IMR-90 (cell line): Measurements from ENCODE around the gene INO80. TPM values are rescaled to one million over a fixed set of nuclear protein-coding genes. Genes with fewer than 3 reads are reported as not detected.

Experiments
- ATAC-seq: fragments of 200-7000 bp; cut with Tn5 transposase; 2 replicates; pipeline ENCODE4 v1.9.1; 2020; ENCODE audit warnings: low read depth, mild to moderate bottlenecking, moderate library complexity
- BruUV-seq: library from RNA; stranded (reverse); fragments of 400-500 nt; replicated peaks from 2 replicates; lab custom pipeline; 2021; lab: Mats Ljungman, UMichigan
- CTCF ChIA-PET: fragments of 300-600 bp; formaldehyde crosslinking; extraction: SDS; loops from one replicate; lab custom pipeline; 2021; ENCODE audit warnings: antibody characterized with exemption; lab: Yijun Ruan, JAX
- POLR2A ChIA-PET: fragments of 300-600 bp; sonication (Branson Sonifier 250); formaldehyde crosslinking; loops from one replicate; lab custom pipeline; 2022; ENCODE audit warnings: antibody characterized with exemption; ENCODE audit not compliant: unreplicated experiment; lab: Charles Lee
- DNase-seq: peaks from one replicate; pipeline ENCODE4 v3.0.0; 2013
- H2AFZ ChIP-seq: replicated peaks from 2 replicates; pipeline ENCODE3; 2013; ENCODE audit warnings: low read length, mild to moderate bottlenecking; ENCODE audit not compliant: poor library complexity
- H2AK5ac ChIP-seq: 2 replicates; pipeline ENCODE4 v1.6.1; 2013; ENCODE audit warnings: low read depth, low read length, inconsistent platforms
- H2AK9ac ChIP-seq: replicated peaks from 2 replicates; pipeline ENCODE3; 2013; ENCODE audit warnings: mild to moderate bottlenecking, low read depth, low read length, moderate library complexity; ENCODE audit not compliant: poor library complexity
- H2BK120ac ChIP-seq: 2 replicates; pipeline ENCODE4 v1.6.1; 2013; ENCODE audit warnings: low read depth, low read length, inconsistent platforms
- H2BK15ac ChIP-seq: 3 replicates; pipeline ENCODE4 v1.6.1; 2013; ENCODE audit warnings: low read depth, low read length, inconsistent platforms
- H2BK20ac ChIP-seq: 2 replicates; pipeline ENCODE4 v1.6.1; 2013; ENCODE audit warnings: low read depth, mild to moderate bottlenecking, inconsistent platforms, low read length, moderate library complexity
- H2BK5ac ChIP-seq: 2 replicates; pipeline ENCODE4 v1.6.1; 2013; ENCODE audit warnings: mild to moderate bottlenecking, low read depth, low read length, inconsistent platforms; ENCODE audit not compliant: poor library complexity, severe bottlenecking
- H3K14ac ChIP-seq: replicated peaks from 2 replicates; pipeline ENCODE4 v1.6.1; 2013; ENCODE audit warnings: low read depth, low read length, inconsistent platforms
- H3K18ac ChIP-seq: 2 replicates; pipeline ENCODE4 v1.6.1; 2013; ENCODE audit warnings: low read depth, low read length, control low read depth
- H3K23ac ChIP-seq: 2 replicates; pipeline ENCODE4 v1.6.1; 2013; ENCODE audit warnings: low read depth, low read length, inconsistent platforms
- H3K27ac ChIP-seq: 2 replicates; pipeline ENCODE4 v1.5.1; 2013; ENCODE audit warnings: mild to moderate bottlenecking, control low read depth, low read length; ENCODE audit not compliant: insufficient read depth
- H3K27me3 ChIP-seq: 2 replicates; pipeline ENCODE4 v1.6.1; 2013; ENCODE audit warnings: low read length; ENCODE audit not compliant: control insufficient read depth, insufficient read depth
- H3K36me3 ChIP-seq: 2 replicates; pipeline ENCODE4 v1.6.1; 2013; ENCODE audit warnings: low read length, mixed read lengths; ENCODE audit not compliant: control insufficient read depth, insufficient read depth
- H3K4ac ChIP-seq: 2 replicates; pipeline ENCODE4 v1.6.1; 2013; ENCODE audit warnings: low read depth, low read length, inconsistent platforms
- H3K4me1 ChIP-seq: 2 replicates; pipeline ENCODE4 v1.6.1; 2013; ENCODE audit warnings: low read length, mixed read lengths; ENCODE audit not compliant: control insufficient read depth, insufficient read depth
- H3K4me2 ChIP-seq: 2 replicates; pipeline ENCODE4 v1.6.1; 2013; ENCODE audit warnings: low read depth, mild to moderate bottlenecking, control low read depth, low read length, moderate library complexity
- H3K4me3 ChIP-seq: 2 replicates; pipeline ENCODE4 v1.5.1; 2013; ENCODE audit warnings: low read depth, mild to moderate bottlenecking, control low read depth, low read length, moderate library complexity; ENCODE audit not compliant: insufficient read depth
- H3K56ac ChIP-seq: 2 replicates; pipeline ENCODE4 v1.6.1; 2013; ENCODE audit warnings: low read length, inconsistent platforms; ENCODE audit not compliant: insufficient read depth; ENCODE audit errors: extremely low read depth
- H3K79me1 ChIP-seq, 2 experiments: 2 replicates each; pipeline ENCODE4 v1.6.1; 2013; ENCODE audit warnings: low read length in 2 of 2, inconsistent platforms in 1 of 2, low read depth in 1 of 2
- H3K9ac ChIP-seq: 2 replicates; pipeline ENCODE4 v1.6.1; 2013; ENCODE audit warnings: low read depth, low read length, control low read depth
- H3K9me1 ChIP-seq: 2 replicates; pipeline ENCODE4 v1.6.1; 2013; ENCODE audit warnings: low read length, inconsistent platforms; ENCODE audit not compliant: insufficient read depth
- H3K9me3 ChIP-seq: 2 replicates; pipeline ENCODE4 v1.6.1; 2013; ENCODE audit warnings: low read length; ENCODE audit not compliant: control insufficient read depth, insufficient read depth
- H4K20me1 ChIP-seq: 2 replicates; pipeline ENCODE4 v1.6.1; 2013; ENCODE audit warnings: low read length, inconsistent platforms; ENCODE audit not compliant: insufficient read depth
- H4K5ac ChIP-seq: 2 replicates; pipeline ENCODE4 v1.6.1; 2013; ENCODE audit warnings: mild to moderate bottlenecking, low read depth, low read length, control low read depth
- H4K8ac ChIP-seq, 2 experiments: 2 replicates each; pipeline ENCODE4 v1.6.1; 2013; ENCODE audit warnings: low read depth in 2 of 2, low read length in 2 of 2, control low read depth in 1 of 2, inconsistent platforms in 1 of 2
- H4K91ac ChIP-seq: 2 replicates; pipeline ENCODE4 v1.6.1; 2013; ENCODE audit warnings: low read depth, low read length, inconsistent platforms; ENCODE audit not compliant: insufficient read depth
- CEBPB ChIP-seq: IDR thresholded peaks from 2 replicates; pipeline ENCODE4 v1.6.1; 2012; ENCODE audit warnings: low read depth, low read length, improper control_type of control experiment
- CHD1 ChIP-seq: IDR thresholded peaks from 2 replicates; pipeline ENCODE4 v1.6.1; 2012; ENCODE audit warnings: low read depth, low read length, improper control_type of control experiment
- FOS ChIP-seq: fragments of 150-350 bp; IDR thresholded peaks from 2 replicates; pipeline ENCODE4 v1.6.1; 2016; ENCODE audit warnings: low read depth, low read length
- MAZ ChIP-seq: IDR thresholded peaks from 2 replicates; pipeline ENCODE4 v1.6.1; 2012; ENCODE audit warnings: low read depth, mild to moderate bottlenecking, low read length, improper control_type of control experiment, moderate library complexity, borderline replicate concordance
- MXI1 ChIP-seq: IDR thresholded peaks from 2 replicates; pipeline ENCODE4 v1.6.1; 2012; ENCODE audit warnings: low read depth, mild to moderate bottlenecking, low read length, moderate library complexity, borderline replicate concordance
- NFE2L2 ChIP-seq: fragments of 150-350 bp; IDR thresholded peaks from 2 replicates; pipeline ENCODE4 v1.6.1; 2016; ENCODE audit warnings: low read depth, mild to moderate bottlenecking, low read length
- POLR2A ChIP-seq: IDR thresholded peaks from 2 replicates; pipeline ENCODE4 v1.6.1; 2012; ENCODE audit warnings: mild to moderate bottlenecking, low read depth, low read length
- RAD21 ChIP-seq: IDR thresholded peaks from 2 replicates; pipeline ENCODE4 v1.6.1; 2012; ENCODE audit warnings: low read length, improper control_type of control experiment
- RFX5 ChIP-seq: IDR thresholded peaks from 2 replicates; pipeline ENCODE4 v1.8.0; 2012; ENCODE audit warnings: low read depth, mild to moderate bottlenecking, low read length, moderate library complexity
- SMC3 ChIP-seq: fragments of 150-350 bp; IDR thresholded peaks from 2 replicates; pipeline ENCODE4 v1.6.1; 2016; ENCODE audit warnings: low read depth, mild to moderate bottlenecking, antibody characterized with exemption, low read length, moderate library complexity
- WGBS, 2 experiments: methylation state at CpG; one replicate each; pipeline versions ENCODE4 v1.1.5 to v1.1.7; 2013; ENCODE audit warnings: missing lambda C conversion rate in 2 of 2; ENCODE audit not compliant: insufficient read length in 1 of 2; ENCODE audit errors: extremely low coverage in 2 of 2; 5-methylcytosine and 5-hydroxymethylcytosine counted together
- dilution Hi-C: fragments of 300-500 bp; cut with HindIII; formaldehyde crosslinking; loops from one replicate; pipeline ENCODE4 v1.14.3; 2018; ENCODE audit warnings: low sequenced_read_pairs; ENCODE audit not compliant: unreplicated experiment
- in situ Hi-C: fragments of 300-500 bp; cut with MboI; formaldehyde crosslinking; loops from 3 replicates; pipeline ENCODE4 v1.14.3; 2019; ENCODE audit warnings: low sequenced_read_pairs, inconsistent platforms, mixed read lengths
- intact Hi-C: fragments of 100-400 bp; cut with micrococcal nuclease; formaldehyde crosslinking; loops from 2 replicates; pipeline ENCODE4 v1.10.0; 2022
- polyA plus RNA-seq, 3 experiments: library from polyadenylated mRNA; depleted of rRNA; stranded (reverse); fragments of >200 nt; gene quantifications; 2 replicates each; pipeline ENCODE4 v1.2.3, GENCODE V29; 2012; ENCODE audit warnings: low replicate concordance in 1 of 3
- total RNA-seq: library from RNA; depleted of rRNA; stranded (reverse); fragments of >200 nt; gene quantifications from 2 replicates; pipeline ENCODE4 v1.2.3, GENCODE V29; 2012
- TF ChIP-seq, protein P1 (sequence below): fragments of 150-350 bp; IDR thresholded peaks from 2 replicates; pipeline ENCODE4 v1.6.1; 2017; ENCODE audit warnings: mild to moderate bottlenecking, antibody characterized with exemption, low read length, low read depth

INO80 gene
- total and polyA plus RNA-seq, 2 of the 4 experiments (the other 2 are of a cell fraction), result 6.0 to 13.3 TPM

DNA sequence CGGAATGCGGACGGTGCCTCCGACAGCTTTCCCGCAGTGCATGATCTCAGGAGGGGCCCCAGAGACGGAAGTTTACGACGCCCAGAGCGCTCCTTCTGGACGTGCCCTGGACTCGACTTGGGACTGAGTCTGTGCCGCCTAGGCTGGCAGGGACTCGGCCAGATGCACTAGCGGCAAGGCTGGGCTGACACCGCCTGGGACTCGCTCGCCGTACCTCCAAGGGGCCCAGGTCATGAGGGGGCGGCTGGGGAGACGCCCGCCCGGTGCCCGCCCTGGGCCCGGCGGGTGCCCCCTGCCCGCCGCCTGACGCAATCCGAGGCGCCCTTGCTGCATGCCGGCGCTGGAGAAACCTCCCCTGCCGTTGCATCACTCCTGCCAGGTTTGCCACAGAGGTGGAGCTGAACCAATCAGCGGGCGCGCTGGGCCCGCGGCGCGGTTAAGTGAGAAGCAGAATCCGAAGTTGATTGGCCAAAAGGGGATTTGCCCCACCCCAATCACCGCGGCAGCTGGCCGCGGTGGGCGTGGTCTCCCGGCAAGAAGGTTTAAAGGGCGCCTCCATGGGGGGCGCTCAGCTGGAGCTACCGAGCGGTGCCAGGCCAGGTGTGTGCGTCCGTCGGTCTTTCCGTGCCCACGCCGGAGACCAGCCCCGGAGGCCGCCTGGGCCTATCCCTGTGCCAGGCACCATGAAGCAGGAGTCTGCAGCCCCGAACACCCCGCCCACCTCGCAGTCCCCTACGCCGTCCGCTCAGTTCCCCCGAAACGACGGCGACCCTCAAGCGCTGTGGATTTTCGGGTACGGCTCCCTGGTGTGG is 163.0 kb downstream of the INO80 start, which contains the start of gene CHAC1:
TSS of gene CHAC1 (plus strand) at position 571 of the 812 bp plus-strand sequence. CDS start at position 684, 113 bp downstream.
- ChIA-PET POLR2A (interaction anchor here (0.6 to 1.4 kb wide), 7 partner anchors 11 to 378 kb away, joined by 3 to 6 read pairs (median 4); no protein-coding TSS in a partner anchor), CTCF (interaction anchor here (2.7 to 4.6 kb wide), 2 partner anchors 11 to 65 kb away, joined by 11 to 23 read pairs; no protein-coding TSS in a partner anchor)
- H3K9ac ChIP-seq, result peak within 1 kb of the TSS; percentile 84
- H3K4me2 ChIP-seq, result peak within 1 kb of the TSS; percentile 85
- TF ChIP-seq, protein P1, sequence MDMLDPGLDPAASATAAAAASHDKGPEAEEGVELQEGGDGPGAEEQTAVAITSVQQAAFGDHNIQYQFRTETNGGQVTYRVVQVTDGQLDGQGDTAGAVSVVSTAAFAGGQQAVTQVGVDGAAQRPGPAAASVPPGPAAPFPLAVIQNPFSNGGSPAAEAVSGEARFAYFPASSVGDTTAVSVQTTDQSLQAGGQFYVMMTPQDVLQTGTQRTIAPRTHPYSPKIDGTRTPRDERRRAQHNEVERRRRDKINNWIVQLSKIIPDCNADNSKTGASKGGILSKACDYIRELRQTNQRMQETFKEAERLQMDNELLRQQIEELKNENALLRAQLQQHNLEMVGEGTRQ, result 0 out of 2 replicates have a peak, but pooled peaks have one; percentile 14
- TF ChIP-seq CEBPB (peak; percentile 100), SMC3 (no peak), NFE2L2 (no peak), POLR2A (peak; percentile 97), FOS (0 out of 2 replicates have a peak, but pooled peaks have one; percentile 7), CHD1 (no peak), RAD21 (peak; percentile 10), RFX5 (no peak), MAZ (peak; percentile 59; the same call in 1 of the 2 replicates), MXI1 (peak; percentile 26; the same call in 1 of the 2 replicates)
- H3K27me3 ChIP-seq, result no peaks in the 10 kb centered on the region
- H3K14ac ChIP-seq, result peak within 1 kb of the TSS; percentile 87
- peak within 1 kb of the TSS; percentile 81 for H3K18ac ChIP-seq
- H3K79me1 ChIP-seq, result peaks cover 18 to 59% of the 10 kb centered on the region in 2 experiments
- H3K9me3 ChIP-seq, result no peaks in the 10 kb centered on the region
- peak within 1 kb of the TSS; percentile 99 for H4K91ac ChIP-seq
- peak within 1 kb of the TSS; percentile 78 to 98 for H4K8ac ChIP-seq
- in situ Hi-C loops, result no loop called here
- WGBS, 2 experiments, result 1% methylated on average over 50 of the region's 72 CpGs; no CpG with 5 or more reads in 1 of the 2 experiments
- peak within 1 kb of the TSS; percentile 98 for H3K4ac ChIP-seq
- peak within 1 kb of the TSS; percentile 91 for H2BK120ac ChIP-seq
- peak; percentile 96 for DNase-seq
- BruUV-seq, result no TSS peak
- peaks cover 32% of the 10 kb centered on the region for H3K9me1 ChIP-seq
- H2BK15ac ChIP-seq, result peak within 1 kb of the TSS; percentile 63; the same call in 2 of the 3 replicates
- H4K20me1 ChIP-seq, result peaks cover 47% of the 10 kb centered on the region
- H2BK5ac ChIP-seq, result peak within 1 kb of the TSS; percentile 99
- dilution Hi-C loops, result no loop called here
- intact Hi-C loops, result loop anchor here (2.0 to 5.0 kb wide), 2 partner anchors 30 to 64 kb away; no protein-coding TSS in a partner anchor
- peaks cover 31% of the 10 kb centered on the region for H3K4me1 ChIP-seq
- peak; percentile 91 for ATAC-seq
- H2AK9ac ChIP-seq, result peak within 1 kb of the TSS; percentile 99
- peaks cover 28% of the 10 kb centered on the region for H3K36me3 ChIP-seq
- peak within 1 kb of the TSS; percentile 96 for H2AK5ac ChIP-seq
- H3K27ac ChIP-seq, result peak within 1 kb of the TSS; percentile 96
- H2BK20ac ChIP-seq, result peak within 1 kb of the TSS; percentile 27
- H3K56ac ChIP-seq, result peak within 1 kb of the TSS; percentile 69
- H2AFZ ChIP-seq, result peak within 1 kb of the TSS; percentile 96
- H4K5ac ChIP-seq, result peak within 1 kb of the TSS; percentile 87
- peak within 1 kb of the TSS; percentile 98 for H3K23ac ChIP-seq
- peak within 1 kb of the TSS; percentile 70 for H3K4me3 ChIP-seq
